Activated CD8-positive, alpha-beta T cell treated with anti-CD3 and anti-CD28 coated beads for 36 hours (primary cell): ENCODE measurements around the gene LMAN1L. TPM values are rescaled to one million over a fixed set of nuclear protein-coding genes. Genes with fewer than 3 reads are reported as not detected.

Experiments
- ATAC-seq: fragments of 200-7000 bp; cut with Tn5 transposase; one replicate; pipeline ENCODE4 v1.10.0; 2021; ENCODE audit warnings: mild to moderate bottlenecking, moderate library complexity
- CTCF ChIA-PET: fragments of 350-600 bp; sonication (Branson Sonifier 250); formaldehyde crosslinking; loops from one replicate; lab custom pipeline; 2021; ENCODE audit warnings: antibody characterized with exemption; lab: Charles Lee
- POLR2A ChIA-PET: fragments of 350-600 bp; sonication (Branson Sonifier 250); formaldehyde crosslinking; loops from one replicate; lab custom pipeline; 2021; ENCODE audit warnings: antibody characterized with exemption; lab: Charles Lee
- DNase-seq: peaks from one replicate; pipeline ENCODE4 v3.0.0-alpha.2; 2020
- H3K27ac Mint-ChIP-seq: one replicate; pipeline ENCODE4 v1.8.0; 2021; ENCODE audit warnings: mild to moderate bottlenecking, mixed read lengths
- H3K27me3 Mint-ChIP-seq: one replicate; pipeline ENCODE4 v1.8.0; 2021; ENCODE audit warnings: mixed read lengths
- H3K36me3 Mint-ChIP-seq: one replicate; pipeline ENCODE4 v1.8.0; 2021; ENCODE audit warnings: low read depth, mixed read lengths
- H3K4me1 Mint-ChIP-seq: one replicate; pipeline ENCODE4 v1.8.0; 2021; ENCODE audit warnings: low read depth, mixed read lengths
- H3K4me3 Mint-ChIP-seq: one replicate; pipeline ENCODE4 v1.8.0; 2021; ENCODE audit warnings: mild to moderate bottlenecking, moderate library complexity, mixed read lengths
- H3K9me3 Mint-ChIP-seq: one replicate; pipeline ENCODE4 v1.8.0; 2021; ENCODE audit warnings: mixed read lengths
- CTCF ChIP-seq: fragments of 200-600 bp; IDR thresholded peaks from one replicate; pipeline ENCODE4 v1.8.0; 2022; ENCODE audit warnings: antibody characterized with exemption, mild to moderate bottlenecking
- intact Hi-C: fragments of 100-400 bp; cut with micrococcal nuclease; formaldehyde crosslinking; loops from one replicate; pipeline ENCODE4 v1.10.0; 2022
- total RNA-seq, 2 experiments: library from RNA; stranded (reverse); gene quantifications; one replicate each; pipeline ENCODE4 v1.2.3, GENCODE V29; 2021

Gene LMAN1L
- total RNA-seq, 2 experiments from 2014 or later: 0.11 TPM; not detected in 1

GRCh38 chr15:74800559-74801094, 12.0 kb upstream of the LMAN1L start:
- DNase-seq: no peak
- CTCF ChIA-PET: interaction anchor here (1.0 to 25.9 kb wide), 5 partner anchors 10 to 179 kb away, joined by 3 to 1327 read pairs (median 5); partner anchors contain the start of gene CSK
- peaks cover 41% of the 10 kb centered on the region for H3K4me1 Mint-ChIP-seq
- no peak for TF ChIP-seq CTCF
- no peaks in the 10 kb centered on the region for H3K9me3 Mint-ChIP-seq
- POLR2A ChIA-PET: interaction anchor here (0.7 to 3.7 kb wide), 5 partner anchors 13 to 255 kb away, joined by 3 to 31 read pairs (median 17); no protein-coding TSS in a partner anchor
- no peak for ATAC-seq
- no peak overlapping the region for H3K4me3 Mint-ChIP-seq
- no peaks in the 10 kb centered on the region for H3K27me3 Mint-ChIP-seq
- intact Hi-C loops: loop anchor here (2.0 kb wide), 1 partner anchor 30 kb away; no protein-coding TSS in a partner anchor
- H3K36me3 Mint-ChIP-seq: peaks cover 67% of the 10 kb centered on the region
- peak overlapping the region; percentile 90 for H3K27ac Mint-ChIP-seq

- ATAC-seq: no peak
- H3K4me1 Mint-ChIP-seq: peaks cover 36% of the 10 kb centered on the region
- POLR2A ChIA-PET: interaction anchor here (2.3 to 3.7 kb wide), 2 partner anchors 14 to 31 kb away, joined by 20 to 31 read pairs; no protein-coding TSS in a partner anchor
Measured at GRCh38 chr15:74801311-74801997, 11.2 kb upstream of the LMAN1L start.

GRCh38 chr15:74802290-74802689, 10.3 kb upstream of the LMAN1L start:
- Mint-ChIP-seq H3K9me3 (no peaks in the 10 kb centered on the region), H3K27me3 (no peaks in the 10 kb centered on the region), H3K4me1 (peaks cover 38% of the 10 kb centered on the region), H3K4me3 (no peak overlapping the region), H3K36me3 (peaks cover 59% of the 10 kb centered on the region), H3K27ac (no peak overlapping the region)
- intact Hi-C loops: no loop called here
- POLR2A ChIA-PET: interaction anchor here (0.6 to 3.7 kb wide), 2 partner anchors 10 to 31 kb away, joined by 3 to 31 read pairs; partner anchors contain the start of gene LMAN1L
- no peak for TF ChIP-seq CTCF
- DNase-seq (no peak), ATAC-seq (no peak)
- CTCF ChIA-PET: interaction anchor here (8.1 kb wide), 1 partner anchor 31 kb away, joined by 83 read pairs; no protein-coding TSS in a partner anchor

More at GRCh38 chr15:74801311-74801997, 11.2 kb upstream of the LMAN1L start:
- CTCF ChIA-PET: interaction anchor here (1.0 to 25.9 kb wide), 5 partner anchors 9 to 180 kb away, joined by 3 to 1327 read pairs (median 5); partner anchors contain the start of gene CSK
- TF ChIP-seq CTCF: no peak
- Mint-ChIP-seq H3K36me3 (peaks cover 61% of the 10 kb centered on the region), H3K27me3 (no peaks in the 10 kb centered on the region), H3K27ac (peak overlapping the region; percentile 49), H3K9me3 (no peaks in the 10 kb centered on the region), H3K4me3 (no peak overlapping the region)
- intact Hi-C loops: loop anchor here (2.0 kb wide), 1 partner anchor 31 kb away; no protein-coding TSS in a partner anchor
- no peak for DNase-seq

GRCh38 chr15:74802862-74803447, 9.7 kb upstream of the LMAN1L start:
- ChIA-PET POLR2A (interaction anchor here (1.5 to 2.6 kb wide), 2 partner anchors 20 to 65 kb away, joined by 3 to 13 read pairs; no protein-coding TSS in a partner anchor), CTCF (interaction anchor here (2.2 to 8.1 kb wide), 2 partner anchors 22 to 31 kb away, joined by 8 to 83 read pairs; no protein-coding TSS in a partner anchor)
- peaks cover 53% of the 10 kb centered on the region for H3K36me3 Mint-ChIP-seq
- H3K4me1 Mint-ChIP-seq: peaks cover 34% of the 10 kb centered on the region
- H3K9me3 Mint-ChIP-seq: no peaks in the 10 kb centered on the region
- no peak overlapping the region for H3K27ac Mint-ChIP-seq
- ATAC-seq: no peak
- H3K27me3 Mint-ChIP-seq: no peaks in the 10 kb centered on the region
- no peak overlapping the region for H3K4me3 Mint-ChIP-seq
- DNase-seq: no peak
- TF ChIP-seq CTCF: no peak
- intact Hi-C loops: no loop called here
